T follicular helper cell (primary cell): ENCODE results near the gene RNF227.
"Not testable (repeated sequence)": the region's sequence is repeated elsewhere in the genome, so short reads cannot be mapped to it uniquely, and the experiment has no call there.

Experiments used
- DNase-seq: peaks from one replicate; pipeline ENCODE4 v3.0.0-alpha.2; 2020; ENCODE audit warnings: low read depth

The RNF227 gene

DNA sequence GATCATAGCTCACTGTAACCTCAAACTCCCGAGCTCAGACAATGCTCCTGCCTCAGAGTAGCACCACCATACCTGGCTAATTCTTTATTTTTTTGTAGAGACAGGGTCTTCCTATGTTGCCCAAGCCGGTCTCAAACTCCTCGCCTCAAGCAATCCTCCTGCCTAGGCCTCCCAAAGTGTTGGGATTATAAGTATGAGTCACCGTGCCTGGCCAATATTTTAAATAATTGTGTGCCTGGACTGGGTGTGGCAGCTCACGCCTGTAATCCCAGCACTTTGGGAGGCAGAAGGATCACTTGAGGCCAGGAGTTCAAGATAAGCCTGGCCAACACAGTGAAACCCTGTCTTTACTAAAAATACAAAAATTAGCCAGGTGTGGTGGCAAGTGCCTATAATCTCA lies 51.7 kb downstream of the RNF227 start:
- not testable (repeated sequence) for DNase-seq
